Esophagus muscularis mucosa (tissue), 3 donors: ENCODE data around the gene GAREM2.

Experiments used
- EP300 ChIP-seq: sonication (generic); formaldehyde crosslinking; IDR thresholded peaks from one replicate; pipeline ENCODE4 v1.6.1; 2017; ENCODE audit warnings: antibody characterized with exemption
- POLR2AphosphoS5 ChIP-seq, 2 donors: sonication (generic); formaldehyde crosslinking; IDR thresholded peaks; one replicate each; pipeline ENCODE4 v1.6.1; 2017; ENCODE audit warnings: antibody characterized with exemption in 2 of 2

DNA sequence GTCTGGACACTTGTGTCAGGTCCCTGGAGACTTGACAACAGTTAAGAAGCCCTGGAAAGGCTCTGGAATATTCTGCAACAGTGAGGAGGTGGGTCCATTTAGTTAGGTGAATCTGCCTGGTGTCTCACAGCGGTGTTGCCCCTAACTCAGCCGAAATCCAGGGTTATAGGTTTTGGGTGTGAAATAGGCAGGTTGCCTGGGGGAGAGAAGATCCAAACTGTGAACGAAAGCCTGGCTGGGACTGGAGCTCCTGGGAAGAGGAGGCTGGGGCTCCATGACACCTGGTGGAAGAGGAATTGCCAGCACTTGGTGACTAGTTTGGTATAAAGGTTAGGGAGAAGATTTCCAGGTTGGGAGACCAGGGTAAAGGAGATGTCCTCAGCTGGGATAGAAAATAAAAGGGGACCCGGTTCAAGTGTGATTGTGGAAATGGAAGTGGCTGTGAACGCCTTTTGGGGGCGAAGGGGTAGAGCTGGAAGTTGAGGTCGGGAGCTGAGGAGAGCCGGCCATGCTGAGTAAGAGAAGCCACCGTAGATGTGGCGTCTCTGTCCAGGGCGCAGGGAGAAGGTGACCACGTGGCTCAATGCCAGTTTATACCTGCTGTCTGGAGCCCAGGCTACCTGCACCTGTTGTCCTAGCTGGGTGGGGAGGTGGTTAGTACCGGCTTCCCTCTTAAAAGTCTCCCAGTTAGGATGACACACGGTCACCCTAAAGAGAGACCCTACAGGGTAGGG is 3.0 kb upstream of the GAREM2 start:
- TF ChIP-seq POLR2AphosphoS5 (IDR thresholded peaks at IDR 0.05) = no peak
- TF ChIP-seq EP300 = no peak
